Right lobe of liver (tissue), 6 donors: ENCODE data around the gene SYT17. TPM values are rescaled to one million over a fixed set of nuclear protein-coding genes. Genes with fewer than 3 reads are reported as not detected.

Experiments used
- ATAC-seq, 4 donors: fragments of 200-7000 bp; cut with Tn5 transposase; one replicate each; pipeline ENCODE4 v1.9.1; 2020; ENCODE audit warnings: mild to moderate bottlenecking in 4 of 4, moderate library complexity in 4 of 4
- DNase-seq, 3 donors: peaks; one replicate each; pipeline ENCODE4 v3.0.0-alpha.2; 2020
- H3K27ac ChIP-seq, 3 donors: fragments of 200-600 bp; one replicate each; pipeline ENCODE4 v1.8.0; 2022
- H3K27me3 ChIP-seq, 2 donors: fragments of 200-600 bp; one replicate each; pipeline ENCODE4 v1.8.0; 2022
- H3K36me3 ChIP-seq, 4 donors: fragments of 200-600 bp; sonication (generic) in 1 of 4; one replicate each; pipeline versions ENCODE4 v1.5.1 to v1.8.0; 2017 to 2022; ENCODE audit warnings: control low read depth in 1 of 4
- H3K4me1 ChIP-seq, 4 donors: fragments of 200-600 bp; sonication (generic) in 1 of 4; one replicate each; pipeline versions ENCODE4 v1.5.1 to v1.8.0; 2017 to 2022; ENCODE audit warnings: control low read depth in 1 of 4
- H3K4me3 ChIP-seq, 3 donors: fragments of 200-600 bp; one replicate each; pipeline ENCODE4 v1.8.0; 2022
- H3K9me3 ChIP-seq, 4 donors: fragments of 200-600 bp; sonication (generic) in 1 of 4; one replicate each; pipeline versions ENCODE4 v1.5.1 to v1.8.0; 2017 to 2022; ENCODE audit warnings: control low read depth in 1 of 4
- POLR2A ChIP-seq: fragments of 450-650 bp; IDR thresholded peaks from one replicate; pipeline ENCODE4 v1.6.1; 2017; ENCODE audit warnings: antibody characterized with exemption, mild to moderate bottlenecking
- WGBS: methylation state at CpG from one replicate; pipeline ENCODE4 v1.1.6; 2018; ENCODE audit warnings: low coverage, low lambda C conversion rate; ENCODE audit not compliant: insufficient coverage; ENCODE audit errors: missing lambda C conversion rate; 5-methylcytosine and 5-hydroxymethylcytosine counted together
- intact Hi-C, 2 donors: fragments of 100-400 bp; cut with DNase I; formaldehyde crosslinking; loops; one replicate each; pipeline versions ENCODE4 v1.11.2 to v1.14.1; 2022
- long read RNA-seq: library from polyadenylated mRNA; unstranded; transcript quantifications from one replicate; pipeline ENCODE4 v2.0.0, GENCODE V29; 2019
- total RNA-seq, 6 experiments: library from RNA; depleted of rRNA in 2 of 6; stranded (reverse); fragments of >200 nt in 2 of 6; fragmentation: NEBNext Ultra II Directional in 3 of 6; extraction: Animal tissue kit (Norgen Biotek cat#: 25700) in 3 of 6; gene quantifications; one replicate each; pipeline versions ENCODE4 v1.1.0 to v1.2.4, GENCODE V29; 2016 to 2023
- TF ChIP-seq, protein P1 (sequence below), 4 donors: fragments of 200-600 bp in 3 of 4; fragments of 450-650 bp in 1 of 4; IDR thresholded peaks; one replicate each; pipeline versions ENCODE4 v1.5.1 to v1.8.0; 2016 to 2022; ENCODE audit warnings: antibody characterized with exemption in 4 of 4, mild to moderate bottlenecking in 2 of 4
- donor health status: DM: no; HTN: yes; CAD: no.
- donor health status: DM: no; HTN: no; CAD: no.
- donor health status: DM: no; HTN: no; CAD: no.
- donor health status: DM: no; HTN: yes; CAD: no.
- donor health status: DM: no; HTN: yes; CAD: no.

Gene SYT17, protein sequence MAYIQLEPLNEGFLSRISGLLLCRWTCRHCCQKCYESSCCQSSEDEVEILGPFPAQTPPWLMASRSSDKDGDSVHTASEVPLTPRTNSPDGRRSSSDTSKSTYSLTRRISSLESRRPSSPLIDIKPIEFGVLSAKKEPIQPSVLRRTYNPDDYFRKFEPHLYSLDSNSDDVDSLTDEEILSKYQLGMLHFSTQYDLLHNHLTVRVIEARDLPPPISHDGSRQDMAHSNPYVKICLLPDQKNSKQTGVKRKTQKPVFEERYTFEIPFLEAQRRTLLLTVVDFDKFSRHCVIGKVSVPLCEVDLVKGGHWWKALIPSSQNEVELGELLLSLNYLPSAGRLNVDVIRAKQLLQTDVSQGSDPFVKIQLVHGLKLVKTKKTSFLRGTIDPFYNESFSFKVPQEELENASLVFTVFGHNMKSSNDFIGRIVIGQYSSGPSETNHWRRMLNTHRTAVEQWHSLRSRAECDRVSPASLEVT
- 10 to 100 TPM in 3 of 6 experiments, 1 to 10 TPM in 3; 8.2 to 14.1 (median 9.5) TPM for total RNA-seq
- long read RNA-seq, partial matches to known transcripts = 3 of 3 reads
- long read RNA-seq, other reads (novel, unspliced or antisense) = 0 of 3 reads

DNA sequence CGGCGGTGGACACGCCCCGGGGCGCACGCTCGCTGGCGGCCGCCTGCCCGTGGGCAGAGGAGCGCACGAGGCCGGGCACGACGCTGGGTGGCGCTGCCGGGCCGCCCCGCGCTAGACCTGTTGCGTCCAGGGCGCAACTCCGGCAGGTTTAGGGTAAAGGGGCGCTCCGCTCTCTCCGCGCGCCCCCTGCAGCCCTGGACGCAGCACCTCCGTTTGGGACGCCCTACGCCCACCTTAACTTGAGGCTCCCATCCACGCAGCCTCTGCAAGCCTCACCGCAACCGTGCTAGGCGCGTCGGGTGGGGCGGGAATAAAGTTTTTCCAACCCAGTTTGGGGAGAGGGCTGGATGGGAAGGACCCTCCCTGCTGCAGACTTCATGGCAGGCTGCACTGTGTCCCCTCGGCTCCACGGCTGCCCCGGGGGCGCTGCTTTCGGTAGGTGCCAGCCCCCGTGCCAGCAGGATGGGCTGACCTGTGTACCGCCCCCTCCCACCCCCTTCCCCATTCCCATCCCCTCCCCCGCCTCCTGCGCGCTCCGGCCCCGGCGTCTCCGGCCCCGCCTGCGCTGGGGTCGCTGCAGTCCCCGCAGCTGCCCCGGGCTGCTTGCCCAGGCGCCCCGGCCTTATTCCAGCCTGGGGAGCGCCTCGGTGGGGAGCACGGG, at the start of gene SYT17:
TSS of gene SYT17 (plus strand) at position 531 of the 661 bp plus-strand sequence. CDS start 407 bp downstream, outside the sequence.
- intact Hi-C loops = loop anchor here (5.0 kb wide), 2 partner anchors 204 to 209 kb away; no protein-coding TSS in a partner anchor
- Histone ChIP-seq H3K27me3 (no peaks in the 10 kb centered on the region), H3K36me3 (no peaks in the 10 kb centered on the region), H3K9me3 (no peaks in the 10 kb centered on the region), H3K4me1 (no peaks in the 10 kb centered on the region), H3K27ac (peak within 1 kb of the TSS; percentile 19 to 62 (median 33)), H3K4me3 (peak within 1 kb of the TSS; percentile 58 to 85 (median 83))
- 0% methylated on average over 8 of the region's 63 CpGs for WGBS
- TF ChIP-seq POLR2A = no peak
- TF ChIP-seq, protein P1, sequence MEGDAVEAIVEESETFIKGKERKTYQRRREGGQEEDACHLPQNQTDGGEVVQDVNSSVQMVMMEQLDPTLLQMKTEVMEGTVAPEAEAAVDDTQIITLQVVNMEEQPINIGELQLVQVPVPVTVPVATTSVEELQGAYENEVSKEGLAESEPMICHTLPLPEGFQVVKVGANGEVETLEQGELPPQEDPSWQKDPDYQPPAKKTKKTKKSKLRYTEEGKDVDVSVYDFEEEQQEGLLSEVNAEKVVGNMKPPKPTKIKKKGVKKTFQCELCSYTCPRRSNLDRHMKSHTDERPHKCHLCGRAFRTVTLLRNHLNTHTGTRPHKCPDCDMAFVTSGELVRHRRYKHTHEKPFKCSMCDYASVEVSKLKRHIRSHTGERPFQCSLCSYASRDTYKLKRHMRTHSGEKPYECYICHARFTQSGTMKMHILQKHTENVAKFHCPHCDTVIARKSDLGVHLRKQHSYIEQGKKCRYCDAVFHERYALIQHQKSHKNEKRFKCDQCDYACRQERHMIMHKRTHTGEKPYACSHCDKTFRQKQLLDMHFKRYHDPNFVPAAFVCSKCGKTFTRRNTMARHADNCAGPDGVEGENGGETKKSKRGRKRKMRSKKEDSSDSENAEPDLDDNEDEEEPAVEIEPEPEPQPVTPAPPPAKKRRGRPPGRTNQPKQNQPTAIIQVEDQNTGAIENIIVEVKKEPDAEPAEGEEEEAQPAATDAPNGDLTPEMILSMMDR (IDR thresholded peaks at IDR 0.05) = peak in 3 of 4 donors; percentile 88 to 91 (median 90)
- DNase-seq = peak; percentile 81 to 85 (median 83)
- ATAC-seq = peak; percentile 90 to 96 (median 95)

DNA sequence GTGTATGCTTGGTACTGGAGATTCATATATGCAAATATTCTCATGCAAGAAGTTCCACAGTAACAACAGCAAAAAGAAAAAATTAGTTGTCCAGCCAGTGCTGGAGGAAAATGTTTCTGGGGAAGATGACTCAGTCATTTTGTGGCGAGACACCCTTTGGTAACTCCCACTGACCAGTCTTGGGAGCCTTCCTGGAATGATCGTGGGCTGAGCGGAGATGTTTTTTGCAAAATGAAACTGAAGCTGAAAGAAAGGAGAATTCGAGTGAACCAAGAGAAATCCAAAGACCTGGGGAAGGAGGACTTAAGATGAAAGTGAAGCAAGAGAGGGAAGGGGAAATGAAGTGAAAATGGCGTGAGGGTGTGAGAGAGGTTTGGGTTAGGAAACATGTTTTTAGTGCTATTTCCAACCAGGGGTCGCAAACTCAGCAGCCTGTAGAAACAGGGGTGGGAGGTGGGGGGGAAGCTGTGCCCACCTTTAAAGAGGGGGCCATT, 49.1 kb upstream of the SYT17 start:
- no peak for DNase-seq
- Histone ChIP-seq H3K27me3 (no peaks in the 10 kb centered on the region), H3K9me3 (no peaks in the 10 kb centered on the region), H3K36me3 (peaks cover 0 to 3% (median 0%) of the 10 kb centered on the region in 4 donors), H3K4me1 (peaks cover 0 to 56% (median 4%) of the 10 kb centered on the region in 4 donors), H3K4me3 (peak overlapping the region in 1 of 3 donors; percentile 9), H3K27ac (peak overlapping the region; percentile 26 to 76 (median 27))
- intact Hi-C loops = no loop called here
- 30% methylated on average over 6 of the region's 6 CpGs for WGBS
- no peak for TF ChIP-seq POLR2A
- TF ChIP-seq, protein P1 (IDR thresholded peaks at IDR 0.05) = no peak
- peak in 2 of 4 donors; percentile 2 to 19 for ATAC-seq

DNA sequence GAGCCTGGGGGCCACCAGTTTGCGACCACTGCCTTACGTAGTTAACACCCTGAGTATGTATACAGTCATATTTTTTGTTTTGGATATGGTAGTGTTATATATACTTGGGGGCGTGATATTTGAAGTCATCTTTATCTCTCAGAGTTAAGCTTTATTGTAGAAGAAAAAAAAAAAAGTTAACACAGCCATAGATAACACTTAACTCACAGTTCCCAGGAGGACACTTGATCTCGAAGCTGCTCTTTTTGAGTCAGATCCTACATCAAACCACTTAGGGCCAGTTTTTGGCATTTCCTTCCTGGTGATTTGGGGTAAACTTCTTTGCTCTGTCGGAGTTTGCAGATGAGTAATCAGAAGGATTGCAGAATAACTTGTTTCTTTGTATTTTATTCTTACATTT, 48.5 kb upstream of the SYT17 start:
- H3K4me1 ChIP-seq = peaks cover 0 to 59% (median 5%) of the 10 kb centered on the region in 4 donors
- no peak for TF ChIP-seq POLR2A
- TF ChIP-seq, protein P1 (IDR thresholded peaks at IDR 0.05) = no peak
- peaks cover 0 to 3% (median 0%) of the 10 kb centered on the region in 4 donors for H3K36me3 ChIP-seq
- no peaks in the 10 kb centered on the region for H3K9me3 ChIP-seq
- H3K27me3 ChIP-seq = no peaks in the 10 kb centered on the region
- DNase-seq (no peak), ATAC-seq (no peak)
- intact Hi-C loops = no loop called here
- 40% methylated on average over 5 of the region's 5 CpGs for WGBS
- peak overlapping the region in 1 of 3 donors; percentile 9 for H3K4me3 ChIP-seq
- peak overlapping the region; percentile 26 to 76 (median 27) for H3K27ac ChIP-seq

DNA sequence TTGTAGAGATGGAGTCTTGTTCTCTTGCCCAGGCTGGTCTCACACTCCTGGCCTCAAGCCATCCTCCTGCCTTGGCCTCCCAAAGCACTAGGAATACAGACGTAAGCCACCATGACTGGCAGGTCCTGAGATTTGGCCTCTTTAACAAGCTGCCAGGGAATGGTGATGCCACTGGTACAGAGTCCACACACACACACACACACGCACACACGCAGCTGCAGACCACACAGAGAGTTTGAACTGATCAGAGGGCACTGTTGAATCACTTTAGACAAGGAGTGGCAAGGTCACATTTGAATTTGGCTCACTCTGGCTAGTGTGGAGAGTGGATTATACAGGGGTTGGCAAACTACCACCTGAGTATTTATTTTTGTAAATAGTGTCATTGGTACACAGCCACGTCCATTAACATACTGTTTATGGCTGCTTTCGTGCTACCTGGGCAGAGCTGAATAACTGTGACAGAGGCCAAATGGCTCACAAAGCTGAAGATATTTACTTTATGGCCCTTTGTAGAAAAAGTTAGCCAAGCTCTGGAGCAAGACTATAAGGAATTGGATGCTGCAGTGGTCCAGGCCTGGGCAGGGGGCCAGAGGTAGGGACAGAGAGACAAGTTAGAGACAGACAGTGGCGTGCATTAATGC, 44.4 kb upstream of the SYT17 start:
- Histone ChIP-seq H3K27me3 (no peaks in the 10 kb centered on the region), H3K4me1 (peaks cover 0 to 20% (median 5%) of the 10 kb centered on the region in 4 donors), H3K36me3 (peaks cover 0 to 3% (median 0%) of the 10 kb centered on the region in 4 donors), H3K27ac (peak overlapping the region in 2 of 3 donors; percentile 43 to 76), H3K9me3 (no peaks in the 10 kb centered on the region), H3K4me3 (no peak overlapping the region)
- TF ChIP-seq, protein P1 (IDR thresholded peaks at IDR 0.05) = no peak
- TF ChIP-seq POLR2A = no peak
- WGBS = 30% methylated on average over 4 of the region's 6 CpGs
- intact Hi-C loops = no loop called here
- peak; percentile 87 to 97 (median 93) for ATAC-seq
- DNase-seq = peak; percentile 78 to 93 (median 87)
